OCI-LY7 (cell line): ENCODE measurements around the gene JDP2. TPM values are rescaled to one million over a fixed set of nuclear protein-coding genes. Genes with fewer than 3 reads are reported as not detected.

ENCODE experiments used
- BruUV-seq: library from RNA; stranded (reverse); fragments of 400-500 nt; replicated peaks from 2 replicates; lab custom pipeline; 2021; lab: Mats Ljungman, UMichigan
- CTCF ChIA-PET: fragments of 300-600 bp; sonication (Branson Sonifier 250); formaldehyde crosslinking; loops from one replicate; lab custom pipeline; 2022; ENCODE audit warnings: antibody characterized with exemption; ENCODE audit not compliant: unreplicated experiment; lab: Charles Lee
- POLR2A ChIA-PET: fragments of 300-600 bp; sonication (Branson Sonifier 250); formaldehyde crosslinking; loops from one replicate; lab custom pipeline; 2022; ENCODE audit warnings: antibody characterized with exemption; lab: Charles Lee
- DNase-seq: peaks from one replicate; pipeline ENCODE4 v3.0.0-alpha.2; 2015; ENCODE audit warnings: low spot score
- H2AFZ ChIP-seq: fragments of 200-600 bp; sonication (generic), shearing (Covaris generic); 2 replicates; pipeline ENCODE4 v1.6.1; 2014; ENCODE audit warnings: mild to moderate bottlenecking, antibody characterized with exemption, low read length, moderate library complexity
- H3K27ac ChIP-seq: fragments of 200-600 bp; sonication (generic); 2 replicates; pipeline ENCODE4 v1.5.1; 2014; ENCODE audit warnings: mixed run types, low read depth, mild to moderate bottlenecking, moderate library complexity, low read length, inconsistent platforms; ENCODE audit not compliant: poor library complexity, severe bottlenecking
- H3K36me3 ChIP-seq: fragments of 200-600 bp; sonication (generic); 2 replicates; pipeline ENCODE4 v1.6.1; 2014; ENCODE audit warnings: mild to moderate bottlenecking, antibody characterized with exemption, low read length, moderate library complexity, mixed read lengths; ENCODE audit not compliant: insufficient read depth
- H3K4me1 ChIP-seq: fragments of 200-600 bp; sonication (generic); 2 replicates; pipeline ENCODE4 v1.5.1; 2014; ENCODE audit warnings: mild to moderate bottlenecking, low read length; ENCODE audit not compliant: insufficient read depth, poor library complexity, severe bottlenecking
- H3K4me2 ChIP-seq: fragments of 200-600 bp; sonication (generic); 2 replicates; pipeline ENCODE4 v1.6.1; 2014; ENCODE audit warnings: mild to moderate bottlenecking, low read length
- H3K4me3 ChIP-seq: fragments of 200-600 bp; sonication (generic); 2 replicates; pipeline ENCODE4 v1.5.1; 2014; ENCODE audit warnings: mild to moderate bottlenecking, low read depth, low read length; ENCODE audit not compliant: poor library complexity, severe bottlenecking
- H3K79me2 ChIP-seq: fragments of 200-600 bp; sonication (generic); 2 replicates; pipeline ENCODE4 v1.6.1; 2016; ENCODE audit warnings: low read depth, mild to moderate bottlenecking, low read length, moderate library complexity, mixed read lengths; ENCODE audit not compliant: insufficient read depth
- H3K9me2 ChIP-seq: fragments of 200-600 bp; sonication (generic); 2 replicates; pipeline ENCODE4 v1.6.1; 2016; ENCODE audit warnings: mild to moderate bottlenecking, low read length, mixed read lengths; ENCODE audit not compliant: insufficient read depth
- H3K9me3 ChIP-seq: fragments of 200-600 bp; sonication (generic); 2 replicates; pipeline ENCODE4 v1.6.1; 2014; ENCODE audit warnings: mild to moderate bottlenecking, mixed run types, low read length, mixed read lengths
- H4K20me1 ChIP-seq: fragments of 200-600 bp; sonication (generic); 2 replicates; pipeline ENCODE4 v1.6.1; 2014; ENCODE audit warnings: mild to moderate bottlenecking, antibody characterized with exemption, low read length, moderate library complexity, mixed read lengths; ENCODE audit not compliant: insufficient read depth
- EZH2phosphoT487 ChIP-seq: fragments of 200-600 bp; sonication (generic); IDR thresholded peaks from 2 replicates; pipeline ENCODE4 v1.6.1; 2018; ENCODE audit warnings: low read depth, borderline replicate concordance, mild to moderate bottlenecking, mixed run types, antibody characterized with exemption, low read length, moderate library complexity, mixed read lengths
- intact Hi-C: fragments of 100-400 bp; cut with micrococcal nuclease; formaldehyde crosslinking; loops from one replicate; pipeline ENCODE4 v1.10.0; 2022; ENCODE audit not compliant: unreplicated experiment
- total RNA-seq, 2 experiments: library from RNA; depleted of rRNA in 1 of 2; stranded (reverse); fragments of >200 nt in 1 of 2; shearing (Covaris generic) in 1 of 2; gene quantifications; 2 replicates each; pipeline ENCODE4 v1.2.3, GENCODE V29; 2014 to 2022
- TF ChIP-seq, protein P1 (sequence below): fragments of 200-600 bp; sonication (generic); conservative IDR thresholded peaks from 2 replicates; pipeline ENCODE4 v1.5.1; 2014; ENCODE audit warnings: mild to moderate bottlenecking, antibody characterized with exemption, low read length, moderate library complexity, mixed read lengths

The JDP2 gene
- total RNA-seq, 2 experiments from 2014 or later: 45.7 to 62.7 TPM

DNA sequence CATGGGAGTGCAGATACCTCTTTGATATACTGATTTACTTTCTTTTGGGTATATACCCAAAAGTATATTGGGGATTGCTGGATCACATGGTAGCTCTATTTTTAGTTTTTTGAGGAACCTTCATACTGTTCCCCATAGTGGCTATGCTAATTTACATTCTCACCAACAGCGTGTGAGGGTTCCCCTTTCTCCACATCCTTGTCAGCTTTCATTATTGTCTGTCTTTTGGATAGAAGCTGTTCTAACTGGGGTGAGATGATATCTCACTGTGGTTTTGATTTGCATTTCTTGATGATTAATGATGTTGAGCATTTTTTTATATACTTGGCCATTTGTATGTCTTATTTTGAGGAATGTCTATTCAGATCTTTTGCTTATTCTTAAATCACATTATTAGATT is 44.1 kb upstream of the JDP2 start:
- no peaks in the 10 kb centered on the region for H3K9me2 ChIP-seq
- TF ChIP-seq EZH2phosphoT487: no peak
- TF ChIP-seq, protein P1, sequence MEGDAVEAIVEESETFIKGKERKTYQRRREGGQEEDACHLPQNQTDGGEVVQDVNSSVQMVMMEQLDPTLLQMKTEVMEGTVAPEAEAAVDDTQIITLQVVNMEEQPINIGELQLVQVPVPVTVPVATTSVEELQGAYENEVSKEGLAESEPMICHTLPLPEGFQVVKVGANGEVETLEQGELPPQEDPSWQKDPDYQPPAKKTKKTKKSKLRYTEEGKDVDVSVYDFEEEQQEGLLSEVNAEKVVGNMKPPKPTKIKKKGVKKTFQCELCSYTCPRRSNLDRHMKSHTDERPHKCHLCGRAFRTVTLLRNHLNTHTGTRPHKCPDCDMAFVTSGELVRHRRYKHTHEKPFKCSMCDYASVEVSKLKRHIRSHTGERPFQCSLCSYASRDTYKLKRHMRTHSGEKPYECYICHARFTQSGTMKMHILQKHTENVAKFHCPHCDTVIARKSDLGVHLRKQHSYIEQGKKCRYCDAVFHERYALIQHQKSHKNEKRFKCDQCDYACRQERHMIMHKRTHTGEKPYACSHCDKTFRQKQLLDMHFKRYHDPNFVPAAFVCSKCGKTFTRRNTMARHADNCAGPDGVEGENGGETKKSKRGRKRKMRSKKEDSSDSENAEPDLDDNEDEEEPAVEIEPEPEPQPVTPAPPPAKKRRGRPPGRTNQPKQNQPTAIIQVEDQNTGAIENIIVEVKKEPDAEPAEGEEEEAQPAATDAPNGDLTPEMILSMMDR: no peak
- no TSS peak for BruUV-seq
- H3K4me1 ChIP-seq: no peaks in the 10 kb centered on the region
- DNase-seq: no peak
- no peaks in the 10 kb centered on the region for H3K79me2 ChIP-seq
- no peaks in the 10 kb centered on the region for H4K20me1 ChIP-seq
- ChIA-PET POLR2A (interaction anchor here (0.6 kb wide), 1 partner anchor 48 kb away, joined by 6 read pairs; no protein-coding TSS in a partner anchor), CTCF (no interaction called here)
- no peak overlapping the region for H3K4me2 ChIP-seq
- H3K27ac ChIP-seq: no peak overlapping the region
- H3K36me3 ChIP-seq: no peaks in the 10 kb centered on the region
- H3K9me3 ChIP-seq: no peaks in the 10 kb centered on the region; the same call in 1 of the 2 replicates
- H3K4me3 ChIP-seq: no peak overlapping the region
- intact Hi-C loops: no loop called here
- no peak overlapping the region for H2AFZ ChIP-seq

DNA sequence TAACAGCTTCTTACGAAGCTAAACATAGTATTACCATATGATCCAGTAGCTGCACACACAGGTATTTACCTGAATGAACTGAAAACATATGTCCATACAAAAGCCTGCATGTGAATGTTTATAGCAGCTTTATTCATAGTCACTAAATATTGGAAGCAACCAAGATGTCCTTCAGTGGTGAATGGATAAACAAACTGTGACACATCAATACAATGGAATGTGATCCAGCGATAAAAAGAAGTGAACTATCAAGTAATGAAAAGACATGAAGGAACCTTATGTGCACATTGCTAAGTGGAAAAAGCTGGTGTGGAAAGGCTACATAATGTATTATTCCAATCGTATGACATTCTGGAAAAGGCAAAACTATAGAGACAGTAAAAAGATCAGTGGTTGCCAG is 38.1 kb upstream of the JDP2 start:
- Histone ChIP-seq H3K9me2 (no peaks in the 10 kb centered on the region), H3K4me2 (no peak overlapping the region), H4K20me1 (no peaks in the 10 kb centered on the region), H3K27ac (no peak overlapping the region), H3K36me3 (no peaks in the 10 kb centered on the region), H2AFZ (no peak overlapping the region), H3K4me3 (no peak overlapping the region), H3K79me2 (no peaks in the 10 kb centered on the region), H3K9me3 (no peaks in the 10 kb centered on the region; the same call in 1 of the 2 replicates), H3K4me1 (no peaks in the 10 kb centered on the region)
- CTCF ChIA-PET: no interaction called here
- POLR2A ChIA-PET: interaction anchor here (0.5 to 1.3 kb wide), 5 partner anchors 31 to 212 kb away, joined by 3 to 4 read pairs (median 4); no protein-coding TSS in a partner anchor
- intact Hi-C loops: no loop called here
- no TSS peak for BruUV-seq
- no peak for DNase-seq
- TF ChIP-seq EZH2phosphoT487: no peak
- TF ChIP-seq, protein P1: no peak

DNA sequence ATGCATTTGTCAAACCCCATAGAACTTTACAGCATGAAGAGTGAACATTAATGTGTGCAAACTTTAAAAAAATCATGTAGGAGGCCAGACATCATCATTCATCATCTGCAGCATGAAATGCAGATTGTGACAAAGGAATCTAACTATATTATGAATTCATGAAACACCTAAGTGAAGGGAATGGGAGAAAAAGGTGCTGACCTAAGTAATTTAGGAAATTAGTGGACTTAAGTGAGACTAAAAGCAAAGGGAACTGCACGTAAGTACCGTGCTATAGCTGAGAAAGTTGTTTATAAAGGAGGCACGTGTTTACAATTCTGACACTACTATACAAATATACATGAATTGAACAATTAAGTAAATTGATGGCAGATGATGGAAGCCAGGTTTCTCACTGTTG is 37.6 kb upstream of the JDP2 start:
- POLR2A ChIA-PET: interaction anchor here (0.5 kb wide), 1 partner anchor 94 kb away, joined by 3 read pairs; no protein-coding TSS in a partner anchor

More for the DNA sequence above, 37.6 kb upstream of the JDP2 start:
- H3K4me3 ChIP-seq: no peak overlapping the region
- H3K4me1 ChIP-seq: no peaks in the 10 kb centered on the region
- no peaks in the 10 kb centered on the region for H3K79me2 ChIP-seq
- no peaks in the 10 kb centered on the region for H4K20me1 ChIP-seq
- no peak overlapping the region for H2AFZ ChIP-seq
- intact Hi-C loops: no loop called here
- no peaks in the 10 kb centered on the region for H3K36me3 ChIP-seq
- no peak for DNase-seq
- H3K27ac ChIP-seq: no peak overlapping the region
- H3K9me2 ChIP-seq: no peaks in the 10 kb centered on the region
- H3K4me2 ChIP-seq: no peak overlapping the region
- BruUV-seq: no TSS peak
- TF ChIP-seq EZH2phosphoT487: no peak
- TF ChIP-seq, protein P1: no peak
- no peaks in the 10 kb centered on the region for H3K9me3 ChIP-seq
- CTCF ChIA-PET: no interaction called here
